ENCODE results near the gene GAS6. TPM values are rescaled to one million over a fixed set of nuclear protein-coding genes. Genes with fewer than 3 reads are reported as not detected.

Gene GAS6
- total and polyA plus RNA-seq, 2 experiments from 2014 or later = 91.8 to 112 TPM

DNA sequence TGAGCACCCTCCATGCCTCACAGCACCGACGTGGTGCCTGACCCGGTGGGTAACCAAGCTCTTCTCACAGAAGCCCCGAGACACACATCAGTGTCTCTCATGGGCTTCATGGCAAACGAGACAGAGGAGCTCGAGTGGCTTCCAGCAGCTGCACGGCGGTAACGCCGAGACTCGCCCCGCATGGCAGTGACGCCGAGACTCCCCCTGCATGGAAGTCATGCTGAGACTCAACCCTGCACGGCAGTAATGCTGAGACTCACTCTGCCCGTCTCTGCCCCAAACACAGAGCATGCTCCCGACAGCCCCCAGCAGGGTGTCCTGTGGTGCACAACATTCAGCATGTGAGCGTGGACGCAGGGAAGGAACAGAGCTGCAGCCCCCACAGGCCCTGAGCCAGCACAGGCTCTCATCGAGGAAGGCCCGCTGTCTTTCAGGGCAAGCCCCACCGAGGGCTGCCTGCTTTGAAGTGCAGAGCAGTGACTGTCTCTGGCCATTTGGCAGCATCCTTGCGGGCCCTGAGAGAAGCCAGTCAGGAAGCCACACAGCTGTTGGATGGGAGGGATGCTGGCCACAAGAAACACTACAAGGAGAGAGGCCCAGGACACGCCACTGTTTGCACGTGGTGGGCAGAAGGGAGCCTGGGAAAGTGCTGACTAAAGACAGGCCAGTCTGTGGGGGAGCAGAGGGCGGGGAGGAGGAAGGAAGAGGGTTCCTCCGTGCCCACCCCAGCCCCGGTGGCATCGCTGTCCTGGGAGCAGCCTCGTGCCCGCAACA lies 9.5 kb downstream of the GAS6 start:
- Histone ChIP-seq H3K27ac (no peak overlapping the region), H3K4me1 (ENCODE audit: low read depth) (peaks cover 4% of the 10 kb centered on the region)
- DNase-seq (ENCODE audit: low read depth in 1 of 2, low spot score in 1 of 2) = peak in 1 of 2 donors; percentile 41

GRCh38 chr13:113853518-113854237 lies 10.2 kb downstream of the GAS6 start:
- TF ChIP-seq, protein P1, sequence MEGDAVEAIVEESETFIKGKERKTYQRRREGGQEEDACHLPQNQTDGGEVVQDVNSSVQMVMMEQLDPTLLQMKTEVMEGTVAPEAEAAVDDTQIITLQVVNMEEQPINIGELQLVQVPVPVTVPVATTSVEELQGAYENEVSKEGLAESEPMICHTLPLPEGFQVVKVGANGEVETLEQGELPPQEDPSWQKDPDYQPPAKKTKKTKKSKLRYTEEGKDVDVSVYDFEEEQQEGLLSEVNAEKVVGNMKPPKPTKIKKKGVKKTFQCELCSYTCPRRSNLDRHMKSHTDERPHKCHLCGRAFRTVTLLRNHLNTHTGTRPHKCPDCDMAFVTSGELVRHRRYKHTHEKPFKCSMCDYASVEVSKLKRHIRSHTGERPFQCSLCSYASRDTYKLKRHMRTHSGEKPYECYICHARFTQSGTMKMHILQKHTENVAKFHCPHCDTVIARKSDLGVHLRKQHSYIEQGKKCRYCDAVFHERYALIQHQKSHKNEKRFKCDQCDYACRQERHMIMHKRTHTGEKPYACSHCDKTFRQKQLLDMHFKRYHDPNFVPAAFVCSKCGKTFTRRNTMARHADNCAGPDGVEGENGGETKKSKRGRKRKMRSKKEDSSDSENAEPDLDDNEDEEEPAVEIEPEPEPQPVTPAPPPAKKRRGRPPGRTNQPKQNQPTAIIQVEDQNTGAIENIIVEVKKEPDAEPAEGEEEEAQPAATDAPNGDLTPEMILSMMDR (IDR thresholded peaks at IDR 0.05; ENCODE audit: low read depth, low read length) = no peak
- DNase-seq (ENCODE audit: low read depth in 1 of 2, low spot score in 1 of 2) = peak in 1 of 2 donors; percentile 35
- peaks cover 4% of the 10 kb centered on the region for H3K4me1 ChIP-seq (ENCODE audit: low read depth)
- H3K4me3 ChIP-seq = no peak overlapping the region
- no peaks in the 10 kb centered on the region for H3K27me3 ChIP-seq
- no peaks in the 10 kb centered on the region for H3K9me3 ChIP-seq (ENCODE audit: low read depth)
- H3K36me3 ChIP-seq = no peaks in the 10 kb centered on the region
- H3K27ac ChIP-seq = no peak overlapping the region

More for the DNA sequence above, 9.5 kb downstream of the GAS6 start:
- Histone ChIP-seq H3K27me3 (no peaks in the 10 kb centered on the region), H3K36me3 (no peaks in the 10 kb centered on the region), H3K4me3 (no peak overlapping the region), H3K9me3 (ENCODE audit: low read depth) (no peaks in the 10 kb centered on the region)
- TF ChIP-seq, protein P1 (IDR thresholded peaks at IDR 0.05; ENCODE audit: low read depth, low read length) = no peak

GRCh38 chr13:113852536-113853517 lies 11.0 kb downstream of the GAS6 start:
- Histone ChIP-seq H3K27ac (no peak overlapping the region), H3K36me3 (no peaks in the 10 kb centered on the region), H3K4me3 (no peak overlapping the region), H3K9me3 (ENCODE audit: low read depth) (no peaks in the 10 kb centered on the region), H3K27me3 (no peaks in the 10 kb centered on the region), H3K4me1 (ENCODE audit: low read depth) (peaks cover 4% of the 10 kb centered on the region)
- DNase-seq (ENCODE audit: low read depth in 1 of 2, low spot score in 1 of 2) = no peak
- TF ChIP-seq, protein P1 (IDR thresholded peaks at IDR 0.05; ENCODE audit: low read depth, low read length) = no peak

GRCh38 chr13:113851826-113852535 lies 11.9 kb downstream of the GAS6 start:
- TF ChIP-seq, protein P1 (IDR thresholded peaks at IDR 0.05; ENCODE audit: low read depth, low read length) = no peak
- no peak overlapping the region for H3K4me3 ChIP-seq
- no peaks in the 10 kb centered on the region for H3K9me3 ChIP-seq (ENCODE audit: low read depth)
- H3K27ac ChIP-seq = no peak overlapping the region
- H3K27me3 ChIP-seq = no peaks in the 10 kb centered on the region
- H3K4me1 ChIP-seq (ENCODE audit: low read depth) = no peaks in the 10 kb centered on the region
- no peak for DNase-seq (ENCODE audit: low read depth in 1 of 2, low spot score in 1 of 2)
- H3K36me3 ChIP-seq = no peaks in the 10 kb centered on the region

DNA sequence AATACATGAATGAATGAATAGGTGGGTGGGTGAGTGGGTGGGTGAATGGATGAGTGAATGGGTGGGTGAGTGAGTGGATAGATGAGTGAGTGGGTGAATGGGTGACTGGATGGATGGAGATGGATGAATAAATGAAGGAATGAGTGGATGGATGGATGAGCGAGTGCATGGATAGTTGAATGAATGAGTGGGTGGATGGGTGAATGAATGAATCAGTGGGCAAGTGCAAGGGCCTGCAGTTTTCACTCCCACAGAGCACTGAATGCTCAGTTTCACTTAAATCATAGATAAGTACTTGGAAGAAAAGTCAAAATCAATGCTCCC lies 12.4 kb downstream of the GAS6 start:
- Histone ChIP-seq H3K4me3 (no peak overlapping the region), H3K4me1 (ENCODE audit: low read depth) (no peaks in the 10 kb centered on the region), H3K9me3 (ENCODE audit: low read depth) (no peaks in the 10 kb centered on the region), H3K36me3 (no peaks in the 10 kb centered on the region), H3K27me3 (no peaks in the 10 kb centered on the region), H3K27ac (no peak overlapping the region)
- TF ChIP-seq, protein P1 (IDR thresholded peaks at IDR 0.05; ENCODE audit: low read depth, low read length) = no peak
- no peak for DNase-seq (ENCODE audit: low read depth in 1 of 2, low spot score in 1 of 2)
